HepG2 (cell line): ENCODE data around the gene TBC1D10B. TPM values are rescaled to one million over a fixed set of nuclear protein-coding genes. Genes with fewer than 3 reads are reported as not detected.
"Not testable (repeated sequence)": the region's sequence is repeated elsewhere in the genome, so short reads cannot be mapped to it uniquely, and the experiment has no call there.

Experiments
- ATAC-seq: fragments of 200-7000 bp; cut with Tn5 transposase; 3 replicates; pipeline ENCODE4 v1.9.1; 2020; ENCODE audit warnings: mild to moderate bottlenecking, moderate library complexity
- BruUV-seq: library from RNA; stranded (reverse); fragments of 400-500 nt; replicated peaks from 2 replicates; lab custom pipeline; 2021; lab: Mats Ljungman, UMichigan
- CTCF ChIA-PET: fragments of 300-600 bp; formaldehyde crosslinking; extraction: SDS; loops from one replicate; lab custom pipeline; 2021; ENCODE audit warnings: low total read pairs, inconsistent platforms, low intra/inter-chr PET ratio; lab: Yijun Ruan, JAX
- POLR2A ChIA-PET: fragments of 350-600 bp; sonication (Branson Sonifier 250); formaldehyde crosslinking; loops from one replicate; lab custom pipeline; 2020; ENCODE audit warnings: antibody characterized with exemption, inconsistent platforms; lab: Yijun Ruan, JAX
- DNase-seq: peaks from one replicate; pipeline ENCODE4 v3.0.0-alpha.2; 2015; ENCODE audit warnings: low spot score
- FAIRE-seq: peaks from 3 replicates; lab custom pipeline; 2011; peaks lifted over from hg19 to GRCh38; lab: Jason Lieb, UNC
- H2AFZ ChIP-seq: one replicate; pipeline ENCODE4 v1.6.1; 2011; ENCODE audit warnings: low read length, inconsistent platforms
- H3K27ac ChIP-seq: fragments of 300-600 bp; 3 replicates; pipeline ENCODE4 v1.8.0; 2011; ENCODE audit warnings: mixed run types, mild to moderate bottlenecking, mixed read lengths, low read length, inconsistent platforms; ENCODE audit not compliant: insufficient read depth; ENCODE audit errors: extremely low read length
- H3K27me3 ChIP-seq, 2 experiments: fragments of 200-600 bp in 1 of 2; 2 replicates in 1 of 2; 3 replicates in 1 of 2; pipeline versions ENCODE4 v1.6.0 to v1.8.0; 2011; ENCODE audit warnings: low read length in 2 of 2, mild to moderate bottlenecking in 2 of 2, moderate library complexity in 2 of 2, inconsistent platforms in 1 of 2; ENCODE audit not compliant: insufficient read depth in 2 of 2, control insufficient read depth in 1 of 2
- H3K36me3 ChIP-seq, 2 experiments: fragments of 200-600 bp in 1 of 2; replicated peaks in 1 of 2; 2 replicates in 1 of 2; 3 replicates in 1 of 2; pipeline versions ENCODE4 v1.5.1 to v1.8.0; 2011; ENCODE audit warnings: low read length in 2 of 2, inconsistent platforms in 1 of 2; ENCODE audit not compliant: insufficient read depth in 2 of 2, control insufficient read depth in 1 of 2
- H3K4me1 ChIP-seq: 2 replicates; pipeline ENCODE4 v1.5.1; 2012; ENCODE audit warnings: low read length, inconsistent platforms; ENCODE audit not compliant: insufficient read depth
- H3K4me2 ChIP-seq: 2 replicates; pipeline ENCODE4 v1.6.0; 2011; ENCODE audit warnings: low read depth, low read length, inconsistent platforms
- H3K4me3 ChIP-seq, 3 experiments: fragments of 200-600 bp in 1 of 3; sonication (generic), shearing (Covaris generic) in 1 of 3; replicated peaks in 1 of 3; 2 replicates each; pipeline ENCODE4 v1.5.1; 2011 to 2016; ENCODE audit warnings: low read length in 3 of 3, inconsistent platforms in 2 of 3, low read depth in 2 of 3, mild to moderate bottlenecking in 2 of 3, control low read depth in 1 of 3, mixed read lengths in 1 of 3; ENCODE audit not compliant: insufficient read depth in 1 of 3
- H3K79me2 ChIP-seq: one replicate; pipeline ENCODE4 v1.6.1; 2011; ENCODE audit warnings: low read length, inconsistent platforms; ENCODE audit not compliant: insufficient read depth
- H3K9ac ChIP-seq: 2 replicates; pipeline ENCODE4 v1.6.0; 2011; ENCODE audit warnings: mild to moderate bottlenecking, low read depth, low read length, inconsistent platforms; ENCODE audit not compliant: insufficient read depth
- H3K9me3 ChIP-seq: 2 replicates; pipeline ENCODE4 v1.5.1; 2012; ENCODE audit warnings: mild to moderate bottlenecking, low read length
- H4K20me1 ChIP-seq: 2 replicates; pipeline ENCODE4 v1.6.0; 2011; ENCODE audit warnings: inconsistent platforms, mild to moderate bottlenecking, low read length, moderate library complexity; ENCODE audit not compliant: insufficient read depth
- WGBS: methylation state at CpG from one replicate; pipeline ENCODE4 v1.1.6; 2017; ENCODE audit warnings: low lambda C conversion rate; 5-methylcytosine and 5-hydroxymethylcytosine counted together
- in situ Hi-C: cut with HindIII; loops from 2 replicates; pipeline ENCODE4 v1.10.0; 2017; ENCODE audit warnings: low pct_unique_long_range_greater_than_20kb; ENCODE audit not compliant: extremely low pct_ligation_motif_present
- intact Hi-C: fragments of 100-400 bp; cut with micrococcal nuclease; formaldehyde crosslinking; loops from one replicate; pipeline ENCODE4 v1.10.0; 2022; ENCODE audit not compliant: unreplicated experiment
- polyA plus RNA-seq, 8 experiments: library from polyadenylated mRNA; depleted of rRNA in 3 of 8; stranded (reverse) in 7 of 8; unstranded in 1 of 8; fragments of >200 nt; fragmentation: Illumina TruSeq in 4 of 8; extraction: Trizol in 4 of 8; gene quantifications; 2 replicates each; pipeline versions ENCODE4 v1.2.1 to v1.2.3, GENCODE V29; 2011 to 2016; ENCODE audit warnings: low read depth in 4 of 8, missing spikeins in 1 of 8, mixed read lengths in 1 of 8; ENCODE audit not compliant: insufficient read depth in 1 of 8
- total RNA-seq, 5 experiments: library from RNA; depleted of rRNA; stranded (reverse); fragments of >200 nt; fragmentation: Illumina TruSeq; extraction: Trizol; gene quantifications; 2 replicates each; pipeline ENCODE4 v1.2.3, GENCODE V29; 2016; ENCODE audit warnings: low read depth in 1 of 5
- TF ChIP-seq, protein P1 (sequence below): sonication (generic); formaldehyde crosslinking; IDR thresholded peaks from 2 replicates; pipeline ENCODE4 v1.4.0; 2020; ENCODE audit warnings: missing genetic modification reagents
- TF ChIP-seq, protein P2 (sequence below): sonication (generic); formaldehyde crosslinking; IDR thresholded peaks from 2 replicates; pipeline ENCODE4 v1.5.0; 2020; ENCODE audit warnings: mild to moderate bottlenecking, missing genetic modification reagents

The TBC1D10B gene
- total and polyA plus RNA-seq, 2 of the 13 experiments (the other 11 are each of a cell fraction or from before 2014, with no cell fraction given), result 15.7 to 24.8 TPM

DNA sequence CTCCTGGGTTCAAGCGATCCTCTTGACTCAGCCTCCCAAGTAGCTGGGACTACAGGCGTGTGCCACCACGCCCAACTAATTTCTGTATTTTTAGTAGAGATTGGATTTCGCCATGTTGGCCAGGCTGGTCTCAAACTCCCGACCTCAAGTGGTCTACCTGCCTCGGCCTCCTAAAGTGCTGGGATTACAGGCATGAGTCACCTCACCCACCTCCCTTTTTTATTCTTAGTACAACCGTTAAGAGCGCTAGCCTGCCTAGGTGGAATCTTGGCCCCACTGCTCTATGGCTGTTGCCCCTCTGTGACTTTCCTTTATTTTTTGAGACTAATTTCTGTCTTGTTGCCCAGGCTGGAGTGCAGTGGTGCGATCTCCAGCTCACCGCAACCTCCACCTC, 32.3 kb downstream of the TBC1D10B start:
- TF ChIP-seq, protein P1, sequence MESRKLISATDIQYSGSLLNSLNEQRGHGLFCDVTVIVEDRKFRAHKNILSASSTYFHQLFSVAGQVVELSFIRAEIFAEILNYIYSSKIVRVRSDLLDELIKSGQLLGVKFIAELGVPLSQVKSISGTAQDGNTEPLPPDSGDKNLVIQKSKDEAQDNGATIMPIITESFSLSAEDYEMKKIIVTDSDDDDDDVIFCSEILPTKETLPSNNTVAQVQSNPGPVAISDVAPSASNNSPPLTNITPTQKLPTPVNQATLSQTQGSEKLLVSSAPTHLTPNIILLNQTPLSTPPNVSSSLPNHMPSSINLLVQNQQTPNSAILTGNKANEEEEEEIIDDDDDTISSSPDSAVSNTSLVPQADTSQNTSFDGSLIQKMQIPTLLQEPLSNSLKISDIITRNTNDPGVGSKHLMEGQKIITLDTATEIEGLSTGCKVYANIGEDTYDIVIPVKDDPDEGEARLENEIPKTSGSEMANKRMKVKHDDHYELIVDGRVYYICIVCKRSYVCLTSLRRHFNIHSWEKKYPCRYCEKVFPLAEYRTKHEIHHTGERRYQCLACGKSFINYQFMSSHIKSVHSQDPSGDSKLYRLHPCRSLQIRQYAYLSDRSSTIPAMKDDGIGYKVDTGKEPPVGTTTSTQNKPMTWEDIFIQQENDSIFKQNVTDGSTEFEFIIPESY (CRISPR knock-in tag), result peak; percentile 60
- TF ChIP-seq, protein P2, sequence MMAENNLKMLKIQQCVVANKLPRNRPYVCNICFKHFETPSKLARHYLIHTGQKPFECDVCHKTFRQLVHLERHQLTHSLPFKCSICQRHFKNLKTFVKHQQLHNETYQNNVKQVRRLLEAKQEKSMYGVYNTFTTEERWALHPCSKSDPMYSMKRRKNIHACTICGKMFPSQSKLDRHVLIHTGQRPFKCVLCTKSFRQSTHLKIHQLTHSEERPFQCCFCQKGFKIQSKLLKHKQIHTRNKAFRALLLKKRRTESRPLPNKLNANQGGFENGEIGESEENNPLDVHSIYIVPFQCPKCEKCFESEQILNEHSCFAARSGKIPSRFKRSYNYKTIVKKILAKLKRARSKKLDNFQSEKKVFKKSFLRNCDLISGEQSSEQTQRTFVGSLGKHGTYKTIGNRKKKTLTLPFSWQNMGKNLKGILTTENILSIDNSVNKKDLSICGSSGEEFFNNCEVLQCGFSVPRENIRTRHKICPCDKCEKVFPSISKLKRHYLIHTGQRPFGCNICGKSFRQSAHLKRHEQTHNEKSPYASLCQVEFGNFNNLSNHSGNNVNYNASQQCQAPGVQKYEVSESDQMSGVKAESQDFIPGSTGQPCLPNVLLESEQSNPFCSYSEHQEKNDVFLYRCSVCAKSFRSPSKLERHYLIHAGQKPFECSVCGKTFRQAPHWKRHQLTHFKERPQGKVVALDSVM (CRISPR knock-in tag), result 0 out of 2 replicates have a peak, but pooled peaks have one; percentile 49
- TF ChIP-seq, all 625 proteins: peak for 2; not testable (repeated sequence) for 623
- H3K36me3 ChIP-seq, CTCF ChIA-PET, H2AFZ ChIP-seq, H3K27me3 ChIP-seq, DNase-seq, H3K9ac ChIP-seq, POLR2A ChIA-PET, ATAC-seq, BruUV-seq, FAIRE-seq, intact Hi-C loops, H3K9me3 ChIP-seq, H4K20me1 ChIP-seq: not testable (repeated sequence)
- Histone ChIP-seq H3K4me2 (peak overlapping the region; percentile 100), H3K4me3 (peak overlapping the region in 1 of 3 experiments; percentile 95; a peak in 1 of 6 replicates), H3K79me2 (peaks cover 42% of the 10 kb centered on the region), H3K27ac (peak overlapping the region; percentile 40), H3K4me1 (peaks cover 46% of the 10 kb centered on the region)
- WGBS, result 95% methylated on average over 9 of the region's 10 CpGs
- in situ Hi-C loops, result loop anchor here (25.0 kb wide), 1 partner anchor 751 kb away; no protein-coding TSS in a partner anchor
